Natural killer cell (primary cell): ENCODE measurements around the gene GPR15LG. TPM values are rescaled to one million over a fixed set of nuclear protein-coding genes. Genes with fewer than 3 reads are reported as not detected.
A peak's percentile ranks its signal among the peaks of the same experiment; 100 is the strongest.

ENCODE experiments used
- ATAC-seq, 3 donors: fragments of 150-1000 bp in 2 of 3; fragments of 200-7000 bp in 1 of 3; cut with Tn5 transposase; 1 replicate in 1 of 3; 2 replicates in 2 of 3; pipeline ENCODE4 v1.10.0; 2021; ENCODE audit warnings: mild to moderate bottlenecking in 2 of 3, moderate library complexity in 2 of 3
- DNase-seq, 2 donors: peaks; one replicate each; pipeline versions ENCODE4 v3.0.0 to v3.0.0-alpha.2; 2013 to 2021; ENCODE audit warnings: mixed read lengths in 1 of 2
- H3K27ac ChIP-seq: one replicate; pipeline ENCODE4 v1.5.1; 2013; ENCODE audit warnings: mild to moderate bottlenecking, low read length
- H3K27me3 ChIP-seq: one replicate; pipeline ENCODE4 v1.6.1; 2013; ENCODE audit warnings: low read length; ENCODE audit not compliant: control insufficient read depth, insufficient read depth
- H3K36me3 ChIP-seq: one replicate; pipeline ENCODE4 v1.6.1; 2013; ENCODE audit warnings: low read length; ENCODE audit not compliant: control insufficient read depth, insufficient read depth
- H3K4me1 ChIP-seq: one replicate; pipeline ENCODE4 v1.6.1; 2013; ENCODE audit warnings: low read length; ENCODE audit not compliant: control insufficient read depth, insufficient read depth
- H3K4me3 ChIP-seq: one replicate; pipeline ENCODE4 v1.5.1; 2013; ENCODE audit warnings: low read length
- H3K9me3 ChIP-seq: one replicate; pipeline ENCODE4 v1.6.1; 2013; ENCODE audit warnings: low read length; ENCODE audit not compliant: control insufficient read depth, insufficient read depth
- H3K27ac Mint-ChIP-seq, 2 donors: one replicate each; pipeline ENCODE4 v1.8.0; 2022; ENCODE audit warnings: mild to moderate bottlenecking in 2 of 2, mixed read lengths in 2 of 2, moderate library complexity in 1 of 2
- H3K27me3 Mint-ChIP-seq, 2 donors: one replicate each; pipeline ENCODE4 v1.8.0; 2022; ENCODE audit warnings: low read depth in 2 of 2, mixed read lengths in 2 of 2
- H3K36me3 Mint-ChIP-seq: one replicate; pipeline ENCODE4 v1.8.0; 2022; ENCODE audit warnings: mixed read lengths
- H3K4me1 Mint-ChIP-seq, 2 donors: one replicate each; pipeline ENCODE4 v1.8.0; 2022; ENCODE audit warnings: mixed read lengths in 2 of 2
- H3K4me3 Mint-ChIP-seq: one replicate; pipeline ENCODE4 v1.8.0; 2022; ENCODE audit warnings: mild to moderate bottlenecking, moderate library complexity, mixed read lengths
- H3K9me3 Mint-ChIP-seq, 2 donors: one replicate each; pipeline ENCODE4 v1.8.0; 2022; ENCODE audit warnings: mixed read lengths in 2 of 2
- CTCF ChIP-seq: fragments of 200-600 bp; IDR thresholded peaks from one replicate; pipeline ENCODE4 v1.8.0; 2022; ENCODE audit warnings: antibody characterized with exemption
- WGBS: methylation state at CpG from one replicate; pipeline ENCODE4 v1.1.7; 2013; ENCODE audit warnings: missing lambda C conversion rate; ENCODE audit not compliant: insufficient coverage; 5-methylcytosine and 5-hydroxymethylcytosine counted together
- intact Hi-C: fragments of 100-400 bp; cut with micrococcal nuclease; formaldehyde crosslinking; loops from one replicate; pipeline ENCODE4 v1.14.2; 2022
- total RNA-seq, 4 donors: library from RNA; stranded (reverse); fragments of 120-200 nt in 1 of 4; gene quantifications; one replicate each; pipeline versions ENCODE4 v1.2.3 to v1.2.4, GENCODE V29; 2013 to 2022

The GPR15LG gene
- total RNA-seq, 3 donors from 2014 or later (not counting 1 experiment from before 2014, with no cell fraction given), result not detected

- 64% methylated on average over 5 of the region's 6 CpGs for WGBS
- peaks cover 0 to 12% of the 10 kb centered on the region in 2 donors for H3K4me1 Mint-ChIP-seq
- Histone ChIP-seq H3K27me3 (no peaks in the 10 kb centered on the region), H3K9me3 (no peaks in the 10 kb centered on the region), H3K36me3 (no peaks in the 10 kb centered on the region), H3K4me1 (no peaks in the 10 kb centered on the region), H3K4me3 (no peak overlapping the region), H3K27ac (no peak overlapping the region)
- intact Hi-C loops, result no loop called here
- no peaks in the 10 kb centered on the region for H3K36me3 Mint-ChIP-seq
- no peak overlapping the region for H3K27ac Mint-ChIP-seq
- no peak for ATAC-seq
- H3K4me3 Mint-ChIP-seq, result no peak overlapping the region
- no peak for DNase-seq
- H3K9me3 Mint-ChIP-seq, result no peaks in the 10 kb centered on the region
- no peak for TF ChIP-seq CTCF
- no peaks in the 10 kb centered on the region for H3K27me3 Mint-ChIP-seq
These were observed 27.6 kb downstream of the GPR15LG start for GRCh38 chr10:84201244-84201606.

- intact Hi-C loops, result no loop called here
- Mint-ChIP-seq H3K27ac (no peak overlapping the region), H3K36me3 (no peaks in the 10 kb centered on the region), H3K9me3 (no peaks in the 10 kb centered on the region), H3K27me3 (no peaks in the 10 kb centered on the region), H3K4me3 (no peak overlapping the region), H3K4me1 (peaks cover 0 to 12% of the 10 kb centered on the region in 2 donors)
- Histone ChIP-seq H3K27ac (no peak overlapping the region), H3K36me3 (no peaks in the 10 kb centered on the region), H3K9me3 (no peaks in the 10 kb centered on the region), H3K4me1 (no peaks in the 10 kb centered on the region), H3K4me3 (no peak overlapping the region), H3K27me3 (no peaks in the 10 kb centered on the region)
- no peak for ATAC-seq
- DNase-seq, result no peak
- WGBS, result 94% methylated on average over 11 of the region's 11 CpGs
- TF ChIP-seq CTCF, result no peak
These were observed 28.1 kb downstream of the GPR15LG start for GRCh38 chr10:84201682-84202081.

GRCh38 chr10:84202349-84202748 is 28.7 kb downstream of the GPR15LG start:
- no peak for ATAC-seq
- Histone ChIP-seq H3K4me3 (no peak overlapping the region), H3K9me3 (no peaks in the 10 kb centered on the region), H3K36me3 (no peaks in the 10 kb centered on the region), H3K27ac (no peak overlapping the region), H3K27me3 (no peaks in the 10 kb centered on the region), H3K4me1 (no peaks in the 10 kb centered on the region)
- H3K4me3 Mint-ChIP-seq, result no peak overlapping the region
- no peak for DNase-seq
- H3K9me3 Mint-ChIP-seq, result no peaks in the 10 kb centered on the region
- peaks cover 0 to 12% of the 10 kb centered on the region in 2 donors for H3K4me1 Mint-ChIP-seq
- no peak for TF ChIP-seq CTCF
- H3K27ac Mint-ChIP-seq, result no peak overlapping the region
- 89% methylated on average over 5 of the region's 5 CpGs for WGBS
- intact Hi-C loops, result no loop called here
- no peaks in the 10 kb centered on the region for H3K36me3 Mint-ChIP-seq
- no peaks in the 10 kb centered on the region for H3K27me3 Mint-ChIP-seq

- WGBS, result 84% methylated on average over 3 of the region's 4 CpGs
- DNase-seq (peak in 1 of 2 donors; percentile 24), ATAC-seq (peak in 2 of 3 donors; percentile 34 to 42)
- no peaks in the 10 kb centered on the region for H3K36me3 Mint-ChIP-seq
- H3K27ac Mint-ChIP-seq, result no peak overlapping the region
- intact Hi-C loops, result loop anchor here (2.0 kb wide), 1 partner anchor 47 kb away; no protein-coding TSS in a partner anchor
- peaks cover 0 to 12% of the 10 kb centered on the region in 2 donors for H3K4me1 Mint-ChIP-seq
- no peaks in the 10 kb centered on the region for H3K9me3 Mint-ChIP-seq
- no peaks in the 10 kb centered on the region for H3K36me3 ChIP-seq
- no peaks in the 10 kb centered on the region for H3K27me3 ChIP-seq
- H3K27ac ChIP-seq, result no peak overlapping the region
- no peaks in the 10 kb centered on the region for H3K4me1 ChIP-seq
- H3K4me3 Mint-ChIP-seq, result no peak overlapping the region
- no peaks in the 10 kb centered on the region for H3K27me3 Mint-ChIP-seq
- H3K4me3 ChIP-seq, result no peak overlapping the region
- TF ChIP-seq CTCF, result peak; percentile 28
- H3K9me3 ChIP-seq, result no peaks in the 10 kb centered on the region
These were observed 30.5 kb downstream of the GPR15LG start for GRCh38 chr10:84204122-84204521.
